Measurements from ENCODE around the gene FILIP1. TPM values are rescaled to one million over a fixed set of nuclear protein-coding genes. Genes with fewer than 3 reads are reported as not detected.

FILIP1 gene
- total and polyA plus RNA-seq, 10 of the 15 experiments (the other 5 are each of a cell fraction or from before 2014, with no cell fraction given): 0.23 to 2.0 (median 0.44) TPM

- RAD21 ChIA-PET (ENCODE audit: unreplicated experiment): interaction anchor here (0.8 to 1.4 kb wide), 2 partner anchors 13 to 141 kb away, joined by 3 read pairs; no protein-coding TSS in a partner anchor
- in situ Hi-C loops (cut with MboI): loop anchor here (10.0 kb wide), 1 partner anchor 161 kb away; no protein-coding TSS in a partner anchor
- CTCF ChIA-PET: interaction anchor here (0.8 to 1.4 kb wide), 6 partner anchors 11 to 164 kb away, joined by 3 to 7 read pairs (median 3); no protein-coding TSS in a partner anchor
- no TSS peak for BruUV-seq (replicated peaks)
- SMC1A ChIA-PET (ENCODE audit: uncharacterized antibody, unreplicated experiment): interaction anchor here (0.7 to 1.4 kb wide), 9 partner anchors 10 to 164 kb away, joined by 3 to 5 read pairs (median 3); partner anchors contain the start of gene FILIP1
- Histone ChIP-seq H3K36me3 (ENCODE audit: control insufficient read depth in 2 of 2, insufficient read depth in 2 of 2, low read length in 1 of 2) (no peaks in the 10 kb centered on the region), H4K20me1 (ENCODE audit: control insufficient read depth, insufficient read depth) (no peaks in the 10 kb centered on the region), H2AFZ (ENCODE audit: control insufficient read depth, low read depth, low read length) (no peak overlapping the region), H3K27me3 (replicated peaks in 1 of 2; ENCODE audit: control insufficient read depth in 2 of 2, insufficient read depth in 2 of 2, low read length in 1 of 2) (no peaks in the 10 kb centered on the region), H3K9ac (ENCODE audit: control insufficient read depth, insufficient read depth, low read length) (no peak overlapping the region), H3K4me2 (ENCODE audit: control insufficient read depth, insufficient read depth) (no peak overlapping the region), H3K9me3 (replicated peaks; ENCODE audit: control insufficient read depth, insufficient read depth, low read length) (no peaks in the 10 kb centered on the region), H3K4me1 (ENCODE audit: control insufficient read depth, insufficient read depth, low read length) (no peaks in the 10 kb centered on the region), H3K79me2 (ENCODE audit: control insufficient read depth, insufficient read depth, low read length) (no peaks in the 10 kb centered on the region), H3K27ac (ENCODE audit: control insufficient read depth, insufficient read depth) (no peak overlapping the region), H3K4me3 (no peak overlapping the region)
- ATAC-seq (peak; percentile 66), DNase-seq (ENCODE audit: low read depth, low spot score) (no peak), FAIRE-seq (no peak)
- POLR2A ChIA-PET: no interaction called here
- 0% methylated on average over 2 of the region's 2 CpGs for WGBS (ENCODE audit: insufficient coverage, insufficient replicate concordance, low lambda C conversion rate, missing lambda C conversion rate)
- intact Hi-C loops (cut with micrococcal nuclease; ENCODE audit: unreplicated experiment): no loop called here
- no peak for TF ChIP-seq CBX3 (IDR thresholded peaks at IDR 0.05; ENCODE audit: borderline replicate concordance, low read depth)
- TF ChIP-seq, protein P1, sequence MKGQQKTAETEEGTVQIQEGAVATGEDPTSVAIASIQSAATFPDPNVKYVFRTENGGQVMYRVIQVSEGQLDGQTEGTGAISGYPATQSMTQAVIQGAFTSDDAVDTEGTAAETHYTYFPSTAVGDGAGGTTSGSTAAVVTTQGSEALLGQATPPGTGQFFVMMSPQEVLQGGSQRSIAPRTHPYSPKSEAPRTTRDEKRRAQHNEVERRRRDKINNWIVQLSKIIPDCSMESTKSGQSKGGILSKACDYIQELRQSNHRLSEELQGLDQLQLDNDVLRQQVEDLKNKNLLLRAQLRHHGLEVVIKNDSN (IDR thresholded peaks at IDR 0.05; ENCODE audit: borderline replicate concordance, extremely low read length, insufficient read depth, low read depth, low read length): no peak
- TF ChIP-seq RAD21 (IDR thresholded peaks at IDR 0.05; ENCODE audit: insufficient read depth, low read depth, low read length): no peak
- no peak for TF ChIP-seq SRF (IDR thresholded peaks at IDR 0.05; ENCODE audit: low read depth in 2 of 2, low read length in 2 of 2)
- TF ChIP-seq SKIL (IDR thresholded peaks at IDR 0.05; ENCODE audit: low read depth, poor library complexity, severe bottlenecking): no peak
- TF ChIP-seq NFYA (IDR thresholded peaks at IDR 0.05; ENCODE audit: borderline replicate concordance, low read depth, low read length): no peak
- no peak for TF ChIP-seq TARDBP (IDR thresholded peaks at IDR 0.05; ENCODE audit: borderline replicate concordance)
- TF ChIP-seq, protein P2, sequence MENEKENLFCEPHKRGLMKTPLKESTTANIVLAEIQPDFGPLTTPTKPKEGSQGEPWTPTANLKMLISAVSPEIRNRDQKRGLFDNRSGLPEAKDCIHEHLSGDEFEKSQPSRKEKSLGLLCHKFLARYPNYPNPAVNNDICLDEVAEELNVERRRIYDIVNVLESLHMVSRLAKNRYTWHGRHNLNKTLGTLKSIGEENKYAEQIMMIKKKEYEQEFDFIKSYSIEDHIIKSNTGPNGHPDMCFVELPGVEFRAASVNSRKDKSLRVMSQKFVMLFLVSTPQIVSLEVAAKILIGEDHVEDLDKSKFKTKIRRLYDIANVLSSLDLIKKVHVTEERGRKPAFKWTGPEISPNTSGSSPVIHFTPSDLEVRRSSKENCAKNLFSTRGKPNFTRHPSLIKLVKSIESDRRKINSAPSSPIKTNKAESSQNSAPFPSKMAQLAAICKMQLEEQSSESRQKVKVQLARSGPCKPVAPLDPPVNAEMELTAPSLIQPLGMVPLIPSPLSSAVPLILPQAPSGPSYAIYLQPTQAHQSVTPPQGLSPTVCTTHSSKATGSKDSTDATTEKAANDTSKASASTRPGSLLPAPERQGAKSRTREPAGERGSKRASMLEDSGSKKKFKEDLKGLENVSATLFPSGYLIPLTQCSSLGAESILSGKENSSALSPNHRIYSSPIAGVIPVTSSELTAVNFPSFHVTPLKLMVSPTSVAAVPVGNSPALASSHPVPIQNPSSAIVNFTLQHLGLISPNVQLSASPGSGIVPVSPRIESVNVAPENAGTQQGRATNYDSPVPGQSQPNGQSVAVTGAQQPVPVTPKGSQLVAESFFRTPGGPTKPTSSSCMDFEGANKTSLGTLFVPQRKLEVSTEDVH (IDR thresholded peaks at IDR 0.05; ENCODE audit: low read depth, partially characterized antibody): no peak
- no peak for TF ChIP-seq ZNF592 (IDR thresholded peaks at IDR 0.05)
- no peak for TF ChIP-seq EED (IDR thresholded peaks at IDR 0.05; ENCODE audit: low read depth)
- TF ChIP-seq HCFC1 (IDR thresholded peaks at IDR 0.05; ENCODE audit: low read length): no peak
- TF ChIP-seq NRF1 (conservative IDR thresholded peaks at IDR 0.05; ENCODE audit: low read depth, low read length): no peak
- TF ChIP-seq CREB1 (IDR thresholded peaks at IDR 0.05; ENCODE audit: low read depth): no peak
- TF ChIP-seq POLR2A (IDR thresholded peaks at IDR 0.05; ENCODE audit: low read depth, low read length): no peak
- no peak for TF ChIP-seq STAT3 (IDR thresholded peaks at IDR 0.05; ENCODE audit: low read depth, low read length)
Observed at GRCh38 chr6:75363304-75363703, 130.3 kb downstream of the FILIP1 start.

Data from GM12878 (cell line).